ENCODE results near the gene RAI14. TPM values are rescaled to one million over a fixed set of nuclear protein-coding genes. Genes with fewer than 3 reads are reported as not detected.
"Not testable (repeated sequence)": the region's sequence is repeated elsewhere in the genome, so short reads cannot be mapped to it uniquely, and the experiment has no call there.

The RAI14 gene
- total RNA-seq, 4 donors from 2014 or later = 26.9 to 40.4 (median 32.1) TPM

- DNase-seq (ENCODE audit: low spot score in 2 of 2) = no peak
- WGBS, 2 donors = 91 to 93% methylated on average over 8 of the region's 8 CpGs
- TF ChIP-seq CTCF (IDR thresholded peaks at IDR 0.05) (no peak), POLR2A (IDR thresholded peaks at IDR 0.05) (no peak)
- H3K4me3 ChIP-seq (ENCODE audit: low read depth, poor library complexity, severe bottlenecking) = no peak overlapping the region
- intact Hi-C loops (cut with DNase I; ENCODE audit: low total_unique reads) = no loop called here
These were observed 167.0 kb downstream of the RAI14 start for GRCh38 chr5:34822956-34823715.

GRCh38 chr5:34826347-34826746 is 170.2 kb downstream of the RAI14 start:
- WGBS, 2 donors = 74 to 89% methylated on average over 6 of the region's 6 CpGs
- intact Hi-C loops (cut with DNase I; ENCODE audit: low total_unique reads) = no loop called here
- no peak for DNase-seq (ENCODE audit: low spot score in 2 of 2)
- H3K4me3 ChIP-seq (ENCODE audit: low read depth, poor library complexity, severe bottlenecking) = no peak overlapping the region
- TF ChIP-seq CTCF (IDR thresholded peaks at IDR 0.05) = no peak
- TF ChIP-seq POLR2A (IDR thresholded peaks at IDR 0.05) = no peak

- DNase-seq (ENCODE audit: low spot score in 2 of 2) = no peak
- TF ChIP-seq CTCF (IDR thresholded peaks at IDR 0.05) (no peak), POLR2A (IDR thresholded peaks at IDR 0.05) (no peak)
- intact Hi-C loops (cut with DNase I; ENCODE audit: low total_unique reads) = no loop called here
- 87 to 94% methylated on average over 6 of the region's 6 CpGs for WGBS, 2 donors
- no peak overlapping the region for H3K4me3 ChIP-seq (ENCODE audit: low read depth, poor library complexity, severe bottlenecking)
These were observed 171.7 kb downstream of the RAI14 start for GRCh38 chr5:34827588-34828506.

GRCh38 chr5:34830827-34831226 is 174.7 kb downstream of the RAI14 start:
- intact Hi-C loops (cut with DNase I; ENCODE audit: low total_unique reads); H3K4me3 ChIP-seq (ENCODE audit: low read depth, poor library complexity, severe bottlenecking); DNase-seq (ENCODE audit: low spot score in 2 of 2): not testable (repeated sequence)
- 78 to 79% methylated on average over 7 of the region's 7 CpGs for WGBS, 2 donors

- TF ChIP-seq CTCF (IDR thresholded peaks at IDR 0.05) = no peak
- TF ChIP-seq POLR2A (IDR thresholded peaks at IDR 0.05) = no peak
- DNase-seq (ENCODE audit: low spot score in 2 of 2) = no peak
- no peak overlapping the region for H3K4me3 ChIP-seq (ENCODE audit: low read depth, poor library complexity, severe bottlenecking)
- intact Hi-C loops (cut with DNase I; ENCODE audit: low total_unique reads) = no loop called here
These were observed 175.2 kb downstream of the RAI14 start for GRCh38 chr5:34831303-34831702.

GRCh38 chr5:34832568-34832967 is 176.4 kb downstream of the RAI14 start:
- H3K4me3 ChIP-seq (ENCODE audit: low read depth, poor library complexity, severe bottlenecking) = no peak overlapping the region
- WGBS, 2 donors = 89 to 91% methylated on average over 5 of the region's 5 CpGs
- intact Hi-C loops (cut with DNase I; ENCODE audit: low total_unique reads) = no loop called here
- TF ChIP-seq CTCF (IDR thresholded peaks at IDR 0.05) (no peak), POLR2A (IDR thresholded peaks at IDR 0.05) (no peak)
- DNase-seq (ENCODE audit: low spot score in 2 of 2) = no peak

All from lower leg skin (tissue), 4 donors.